Right hindlimb (tissue), 1 donor: Measurements from ENCODE around the gene ZNF181.
A peak's percentile ranks its signal among the peaks of the same experiment; 100 is the strongest.
"Not testable (repeated sequence)": the region's sequence is repeated elsewhere in the genome, so short reads cannot be mapped to it uniquely, and the experiment has no call there.

ENCODE experiments used
- DNase-seq: peaks from one replicate; pipeline ENCODE4 v3.0.0-alpha.2; 2018

ZNF181 gene

DNA sequence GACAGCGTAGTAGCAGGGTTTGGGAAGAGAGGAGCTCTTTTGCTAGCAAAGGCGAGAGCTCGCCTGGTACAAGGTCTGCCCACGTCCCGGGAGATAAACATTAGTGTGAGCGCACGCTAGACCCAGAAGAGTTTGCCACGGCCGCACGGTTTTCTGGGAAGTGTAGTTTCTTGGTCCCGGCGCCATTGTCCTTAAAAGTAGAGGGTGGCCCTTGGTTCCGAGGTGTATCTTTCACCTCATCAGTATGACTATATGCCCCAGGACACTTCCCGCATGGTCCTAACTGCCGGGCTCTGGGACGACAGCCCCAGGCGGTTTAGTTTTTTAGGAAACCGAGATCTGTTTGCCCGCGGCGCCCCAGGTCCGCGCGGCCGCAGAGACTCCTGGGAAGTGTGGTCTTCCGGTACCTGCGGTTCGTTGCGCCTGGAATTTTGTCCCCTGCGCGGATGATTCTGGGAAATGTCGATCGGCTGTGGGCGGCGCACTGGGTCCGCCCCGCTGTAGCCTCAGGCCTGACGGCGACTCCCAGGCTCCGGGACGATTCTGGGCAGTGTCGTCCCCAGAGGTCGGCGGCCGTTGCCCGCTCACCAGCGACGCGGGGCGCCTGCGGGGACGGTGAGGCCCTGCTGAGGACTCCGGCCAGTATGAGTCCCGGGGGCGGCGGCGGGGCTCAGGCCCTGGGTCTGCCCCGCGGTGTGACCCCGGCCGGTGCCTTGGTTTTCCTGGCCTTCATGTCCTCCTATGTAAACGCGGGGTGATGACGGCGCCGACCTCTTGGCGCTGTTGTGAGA, at the start of gene ZNF181:
TSS of gene ZNF181 (plus strand) at position 498 of the 791 bp plus-strand sequence. CDS start 795 bp downstream, outside the sequence.
- peak; percentile 94 for DNase-seq

DNA sequence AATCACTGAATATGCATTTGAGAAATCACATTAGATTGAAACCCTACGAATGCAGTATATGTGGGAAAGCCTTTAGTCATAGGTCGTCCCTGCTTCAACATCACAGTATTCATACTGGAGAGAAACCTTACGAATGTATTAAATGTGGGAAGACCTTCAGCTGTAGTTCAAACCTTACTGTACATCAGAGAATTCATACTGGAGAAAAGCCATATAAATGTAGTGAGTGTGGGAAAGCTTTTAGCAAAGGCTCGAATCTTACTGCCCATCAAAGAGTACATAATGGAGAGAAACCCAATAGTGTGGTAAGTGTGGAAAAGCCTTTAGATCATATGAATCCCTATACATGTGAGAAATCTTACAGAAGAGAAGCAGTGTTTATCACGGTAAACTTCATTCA, 48.8 kb upstream of the ZNF181 start:
- DNase-seq, result not testable (repeated sequence)

DNA sequence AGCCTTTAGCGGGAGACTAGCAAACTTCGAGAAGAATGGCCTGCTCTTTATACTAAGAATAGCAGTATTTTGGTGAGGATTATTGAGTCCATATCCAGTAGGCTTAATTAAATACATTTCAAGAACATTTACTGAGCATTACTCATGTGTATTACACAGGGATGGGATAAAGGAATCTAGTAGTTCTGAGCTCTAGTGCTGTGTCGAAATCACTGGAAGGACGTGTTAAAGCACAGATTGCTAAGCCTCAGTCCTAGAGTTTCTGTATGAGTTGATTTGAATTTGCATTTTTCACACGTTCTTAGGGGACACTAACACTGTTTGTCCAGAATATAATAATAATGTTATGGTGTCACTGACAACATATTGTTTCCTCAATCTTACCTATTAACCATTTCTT, 47.6 kb upstream of the ZNF181 start:
- DNase-seq, result no peak

DNA sequence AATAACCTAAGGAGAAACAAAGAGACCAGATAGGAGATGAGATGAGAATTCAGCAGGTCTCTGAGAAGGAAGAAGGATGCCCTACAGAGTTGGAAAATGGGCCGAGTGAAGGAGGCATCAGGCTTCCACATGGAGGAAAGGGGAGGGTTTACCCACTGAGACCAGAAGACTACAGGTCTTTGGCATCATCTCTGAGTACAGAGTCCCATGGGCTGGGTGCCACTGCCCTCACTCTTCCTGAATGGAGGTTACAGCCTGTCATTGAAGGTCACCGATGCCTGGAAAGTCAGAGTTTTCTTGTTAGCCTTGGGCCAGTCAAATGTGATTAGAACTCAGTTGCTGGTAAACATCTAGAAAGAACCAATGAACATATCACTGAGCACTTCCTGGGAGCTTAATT, 46.7 kb upstream of the ZNF181 start:
- no peak for DNase-seq

DNA sequence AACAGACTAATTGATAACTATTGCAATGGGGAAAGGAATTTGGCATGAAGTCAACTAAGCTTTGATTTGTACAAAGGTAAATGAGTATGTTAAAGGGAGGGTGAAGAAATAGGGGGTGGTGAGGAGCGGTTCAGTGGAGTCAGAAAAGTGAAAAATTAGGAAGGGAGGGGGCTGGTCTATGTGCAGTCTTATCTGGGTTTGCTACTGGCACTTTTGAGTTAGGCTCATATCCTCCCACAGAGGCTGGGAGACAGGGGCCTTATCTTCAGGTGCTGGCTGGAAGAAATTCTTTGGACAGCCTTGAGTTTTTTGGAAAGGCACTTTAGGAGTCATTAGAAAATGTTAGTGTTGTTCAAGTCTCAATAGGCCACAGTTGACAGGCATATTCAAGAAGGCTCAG, 45.5 kb upstream of the ZNF181 start:
- no peak for DNase-seq

DNA sequence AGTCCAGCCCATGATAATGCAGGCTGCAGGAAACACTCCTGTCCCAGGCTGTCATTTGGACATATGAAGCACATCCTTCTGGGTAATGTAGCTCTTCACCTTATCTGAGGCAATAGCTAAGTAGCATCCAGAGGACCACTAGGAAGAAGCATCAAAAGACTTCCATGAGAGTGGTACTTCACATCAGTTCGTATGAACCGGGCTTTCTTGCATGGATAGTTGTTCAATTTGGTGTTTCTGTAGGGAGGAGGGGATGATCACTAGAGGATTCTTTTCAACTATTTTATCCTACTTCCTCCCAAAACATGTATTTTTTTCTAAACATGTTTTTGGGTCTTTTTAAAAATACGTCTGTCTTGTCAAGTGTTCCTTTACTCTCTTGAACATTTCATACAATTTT, 43.7 kb upstream of the ZNF181 start:
- DNase-seq, result no peak

DNA sequence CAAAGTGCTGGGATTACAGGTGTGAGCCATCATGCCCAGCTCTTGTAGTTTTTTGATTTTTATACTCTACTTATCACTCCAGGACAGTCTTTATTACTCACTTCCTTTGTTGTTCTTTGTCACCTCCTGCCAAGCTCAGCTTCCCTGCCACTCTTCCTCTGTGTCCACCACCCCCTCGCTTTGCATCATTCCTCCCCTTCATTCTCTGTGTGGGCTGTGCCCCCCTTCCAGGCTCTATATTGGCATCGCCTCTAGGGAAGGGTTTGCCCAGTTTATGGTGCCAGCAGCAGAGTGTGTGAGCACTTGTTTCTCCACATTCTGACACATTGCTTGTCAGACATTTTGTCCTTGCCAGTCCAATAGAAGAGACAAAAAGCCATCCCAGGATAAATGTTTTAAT, 41.5 kb upstream of the ZNF181 start:
- no peak for DNase-seq

DNA sequence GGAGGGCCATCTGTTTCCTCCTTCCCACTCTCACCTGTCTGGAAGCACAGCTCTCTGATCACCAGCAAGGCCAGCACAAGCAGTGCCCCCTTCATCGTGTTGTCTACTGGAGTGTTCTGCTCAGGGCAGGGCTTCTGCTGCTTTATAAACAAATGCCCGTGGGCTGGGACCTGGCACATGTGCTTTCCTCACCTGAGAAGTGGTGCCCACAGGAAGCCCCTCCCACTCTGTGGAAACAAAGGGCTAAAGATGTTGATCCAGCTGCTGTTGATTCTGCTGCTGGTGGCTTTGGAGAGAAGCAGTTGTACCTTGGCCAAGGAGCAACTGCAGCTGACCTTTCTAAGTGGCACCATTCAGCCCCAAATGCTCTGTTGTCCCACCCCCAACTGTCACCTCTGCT, 26.4 kb upstream of the ZNF181 start:
- DNase-seq, result no peak

DNA sequence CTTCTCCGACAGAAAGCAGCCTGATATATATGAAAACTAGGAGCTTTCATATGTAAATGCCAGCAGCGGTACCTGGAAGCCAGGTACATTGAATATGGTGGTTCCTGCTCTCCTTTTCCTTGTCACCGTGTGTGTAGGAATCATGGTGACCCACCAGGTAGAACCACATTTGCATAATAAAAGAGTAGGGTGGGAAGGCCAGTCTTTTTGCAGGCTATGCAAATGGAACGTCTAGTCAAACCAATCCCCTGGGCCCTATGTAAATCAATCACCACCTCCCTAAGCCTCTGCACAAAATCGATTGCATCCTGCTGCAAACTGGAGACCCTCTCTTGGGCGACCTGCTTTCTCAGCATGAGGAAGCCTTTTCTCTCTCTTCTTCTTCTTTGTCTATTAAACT, 22.2 kb upstream of the ZNF181 start:
- DNase-seq, result no peak

DNA sequence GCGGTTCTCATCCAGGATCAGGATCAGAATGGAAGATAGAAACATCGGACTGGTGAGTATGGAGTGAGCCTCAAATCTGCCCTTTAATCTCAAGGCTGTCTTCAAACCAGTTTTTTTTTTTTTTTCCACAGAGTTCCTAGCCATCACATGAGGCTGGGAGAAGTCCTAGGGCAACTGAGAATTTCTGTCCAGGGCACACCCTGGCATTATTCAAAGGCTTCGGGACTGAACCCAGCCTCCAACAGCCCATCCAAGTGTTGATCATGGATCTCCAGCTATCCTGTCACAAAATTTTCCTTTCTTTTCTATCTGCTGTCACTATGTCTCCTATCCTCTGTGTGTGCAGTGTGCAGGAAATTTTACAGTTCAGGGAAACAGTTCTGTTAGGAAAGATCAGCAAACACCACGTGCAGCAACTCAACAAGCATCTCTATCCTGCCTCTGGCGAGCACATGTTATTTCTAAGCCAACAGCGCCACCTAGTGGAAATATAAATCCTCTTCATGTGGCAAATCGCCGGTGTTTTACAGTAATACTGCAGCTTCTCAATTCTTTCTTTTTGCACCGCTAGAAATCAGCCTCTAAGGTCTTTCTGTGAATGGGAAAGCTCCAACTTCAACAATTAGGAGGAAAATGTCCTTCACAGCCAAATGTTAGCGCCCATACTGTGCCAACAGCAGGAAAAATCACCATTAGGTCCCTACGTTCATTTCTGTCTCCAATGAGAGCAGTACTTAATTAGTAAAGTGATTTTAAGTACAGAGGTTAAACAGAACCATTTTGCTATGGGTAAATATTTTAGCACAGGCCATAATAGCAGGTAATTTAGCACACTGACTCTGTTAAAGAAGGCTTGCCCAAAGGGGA, 21.4 kb upstream of the ZNF181 start:
- peak; percentile 25 for DNase-seq

DNA sequence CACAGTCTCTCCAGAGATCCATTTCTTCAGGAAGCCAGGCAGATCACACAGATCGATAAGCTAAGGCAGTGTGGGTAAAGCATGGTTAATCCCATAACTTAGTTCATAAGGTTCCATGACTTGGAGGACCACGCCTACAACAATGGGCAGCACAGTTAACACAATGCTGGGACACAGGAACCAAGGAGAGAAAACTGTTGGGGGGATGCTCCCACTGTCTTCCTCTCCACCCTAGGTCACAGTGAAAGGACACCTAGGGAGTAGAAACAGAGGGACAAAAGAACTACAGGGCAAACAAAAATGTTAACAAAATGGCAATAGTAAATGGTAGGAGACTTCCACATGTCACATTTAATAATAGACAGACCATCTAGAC, 20.8 kb upstream of the ZNF181 start:
- no peak for DNase-seq

DNA sequence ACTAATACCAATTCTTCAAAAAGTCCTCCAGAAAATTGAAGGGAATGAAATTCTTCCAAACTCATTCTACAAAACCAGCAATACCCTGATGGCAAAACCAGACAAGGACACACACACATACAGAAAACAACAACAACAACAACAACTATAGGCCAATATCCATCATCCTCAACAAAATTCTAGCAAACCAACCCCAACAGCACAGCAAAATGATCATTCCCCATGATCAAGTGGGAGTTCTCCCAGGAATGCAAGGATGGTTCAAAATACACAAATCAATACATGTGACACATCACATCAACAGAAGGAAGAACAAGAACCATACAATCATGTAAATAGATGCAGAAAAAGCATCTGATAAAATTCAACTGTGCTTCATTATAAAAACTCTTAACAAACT, 18.7 kb upstream of the ZNF181 start:
- no peak for DNase-seq

DNA sequence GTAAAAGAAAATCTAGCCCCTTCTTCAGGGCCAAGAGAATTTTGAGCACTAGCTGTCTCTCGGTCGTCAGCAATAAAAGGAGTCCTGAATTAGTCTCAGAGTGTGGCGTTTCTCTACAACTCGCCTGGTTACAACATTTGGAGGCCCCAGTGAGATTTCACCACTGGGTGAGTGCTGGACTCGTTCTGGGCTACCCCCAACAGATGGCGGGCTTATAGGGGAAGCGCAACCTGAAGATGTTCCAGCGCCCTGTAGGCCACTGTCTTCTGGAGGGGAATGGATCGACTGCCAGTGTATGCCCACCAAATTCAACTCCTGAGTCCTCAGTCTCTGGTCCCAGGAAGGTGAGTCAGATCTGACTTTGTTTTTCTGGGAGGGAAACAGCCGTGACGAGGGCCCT, 11.7 kb upstream of the ZNF181 start:
- no peak for DNase-seq

DNA sequence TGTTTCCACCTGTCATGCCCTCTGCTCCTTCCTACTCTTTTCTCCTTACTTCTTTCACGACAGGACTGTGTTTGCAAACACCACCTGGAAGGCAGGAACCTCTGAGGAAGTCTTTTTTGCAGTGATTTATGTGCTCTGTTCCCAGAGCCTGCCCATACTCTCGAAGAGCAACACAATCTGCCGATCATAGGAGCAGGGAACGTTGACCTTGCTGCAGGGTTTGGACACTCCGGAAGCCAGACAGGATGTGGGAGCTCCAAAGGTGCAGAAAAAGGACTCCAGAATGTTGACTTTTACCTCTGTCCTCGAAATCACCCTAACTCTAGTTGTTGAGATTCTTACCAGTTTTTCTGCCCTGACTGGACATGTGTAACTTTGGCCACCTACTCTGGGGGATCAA, 8.6 kb upstream of the ZNF181 start:
- no peak for DNase-seq

DNA sequence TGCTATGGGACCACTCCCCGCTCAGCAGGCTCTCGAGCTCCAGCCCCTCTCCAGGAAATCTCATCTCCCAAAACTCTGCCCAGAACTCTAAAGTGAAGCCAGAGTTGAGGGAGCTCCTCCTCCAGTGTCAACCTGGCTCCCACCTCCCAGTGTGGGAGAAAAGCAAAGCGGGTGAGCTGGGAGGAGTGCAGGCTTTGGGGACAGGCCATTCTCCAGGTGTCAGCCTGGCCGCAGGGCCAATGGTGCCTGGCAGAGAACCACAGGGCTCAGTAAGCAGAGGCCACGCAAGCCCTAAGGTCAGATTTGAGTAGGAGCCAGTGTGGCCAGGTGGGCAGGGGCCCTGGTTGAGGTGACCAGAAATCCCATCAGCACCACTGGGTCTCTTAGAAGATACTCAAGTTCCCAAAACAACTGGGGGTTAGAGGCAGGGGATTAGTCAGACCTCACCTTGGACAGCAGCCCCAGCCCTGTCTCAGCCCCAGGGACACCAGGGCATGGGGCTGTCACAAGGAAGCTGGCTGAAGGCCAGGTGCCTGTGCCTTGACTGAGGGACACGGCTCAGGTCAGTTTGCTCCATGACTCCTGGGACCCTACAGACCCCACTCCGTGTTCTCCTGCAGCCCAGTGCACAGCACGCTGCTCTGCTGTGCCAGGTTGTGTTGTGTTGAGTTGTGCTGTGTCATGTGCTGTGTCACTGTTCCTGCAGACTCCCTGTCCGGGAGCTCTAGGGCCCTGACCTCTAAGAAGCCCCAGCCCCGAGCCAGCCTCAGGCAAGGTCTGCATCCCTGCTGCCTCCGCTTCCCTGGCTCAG, 2.8 kb upstream of the ZNF181 start:
- DNase-seq, result no peak

DNA sequence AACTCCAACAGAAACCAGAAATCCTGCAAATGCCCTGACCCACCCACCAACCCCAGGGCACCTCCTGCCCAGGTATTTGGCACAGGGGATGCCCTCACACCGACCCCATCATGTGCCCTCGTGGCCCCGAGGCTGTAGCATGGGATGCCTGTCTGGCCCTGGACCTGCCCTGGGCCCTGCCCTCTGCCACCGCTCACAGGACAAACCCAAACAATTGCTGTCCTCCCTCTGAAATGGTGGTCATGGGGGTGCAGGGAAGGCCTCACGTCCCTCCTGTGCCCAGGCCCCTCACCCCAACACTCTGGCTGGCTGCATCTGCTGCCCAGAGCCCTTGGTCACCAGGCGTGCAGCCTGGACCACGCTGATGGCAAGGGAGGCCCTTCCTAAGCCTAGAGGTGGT, 2.1 kb upstream of the ZNF181 start:
- DNase-seq, result no peak

DNA sequence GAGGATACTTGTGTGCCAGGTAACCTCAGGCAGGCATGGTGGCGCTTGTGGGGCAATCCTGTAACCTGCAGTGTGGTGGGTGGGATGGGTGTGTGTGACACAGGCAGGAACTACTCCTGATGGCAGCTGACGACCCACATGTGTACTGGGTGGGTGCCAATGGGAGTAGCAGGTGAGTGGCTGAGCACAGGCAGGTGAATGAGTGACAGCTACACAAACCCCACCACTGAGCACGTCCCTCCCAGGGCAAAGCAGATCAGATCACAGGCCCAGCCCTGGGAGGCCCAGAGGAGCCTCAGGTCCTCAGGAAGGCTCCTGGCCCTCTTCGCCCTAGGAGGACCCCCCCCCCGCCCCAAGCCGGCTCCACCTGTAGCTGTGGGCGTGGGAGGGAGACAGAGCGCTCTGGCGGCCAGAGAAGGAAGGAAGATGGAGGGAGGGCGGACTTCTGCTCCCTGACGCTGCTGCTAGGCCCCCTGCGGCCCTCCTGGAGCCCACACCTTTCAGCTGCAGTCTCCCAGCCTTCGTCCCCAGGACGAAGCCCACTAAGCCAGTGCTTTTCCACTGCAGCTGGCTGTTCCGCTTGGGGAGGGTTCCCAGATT, 1.3 kb upstream of the ZNF181 start:
- DNase-seq, result no peak

DNA sequence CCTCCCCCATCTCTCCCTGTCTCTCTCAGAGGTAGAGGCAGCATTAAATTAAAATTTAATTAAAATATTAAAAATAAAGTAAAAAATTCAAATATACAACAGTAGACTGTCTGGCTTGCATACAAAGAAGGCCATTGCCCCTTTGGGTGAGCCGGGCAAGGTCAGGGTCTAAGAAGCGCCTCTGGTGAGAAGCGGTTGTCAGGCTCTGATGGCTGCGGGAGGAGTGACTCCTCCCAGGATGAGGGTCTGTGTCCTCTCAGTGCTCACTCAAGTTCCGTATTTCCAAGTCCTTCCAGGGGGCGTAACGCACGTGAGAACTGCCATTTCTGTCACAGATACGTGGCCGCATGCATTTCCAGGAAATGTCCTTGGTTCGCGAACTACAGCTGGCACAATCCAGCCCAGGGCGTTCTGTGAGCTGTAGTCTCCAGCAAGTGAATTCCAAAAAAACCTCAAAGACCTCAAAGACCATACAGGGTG, 737 bp upstream of the ZNF181 start:
- no peak for DNase-seq

DNA sequence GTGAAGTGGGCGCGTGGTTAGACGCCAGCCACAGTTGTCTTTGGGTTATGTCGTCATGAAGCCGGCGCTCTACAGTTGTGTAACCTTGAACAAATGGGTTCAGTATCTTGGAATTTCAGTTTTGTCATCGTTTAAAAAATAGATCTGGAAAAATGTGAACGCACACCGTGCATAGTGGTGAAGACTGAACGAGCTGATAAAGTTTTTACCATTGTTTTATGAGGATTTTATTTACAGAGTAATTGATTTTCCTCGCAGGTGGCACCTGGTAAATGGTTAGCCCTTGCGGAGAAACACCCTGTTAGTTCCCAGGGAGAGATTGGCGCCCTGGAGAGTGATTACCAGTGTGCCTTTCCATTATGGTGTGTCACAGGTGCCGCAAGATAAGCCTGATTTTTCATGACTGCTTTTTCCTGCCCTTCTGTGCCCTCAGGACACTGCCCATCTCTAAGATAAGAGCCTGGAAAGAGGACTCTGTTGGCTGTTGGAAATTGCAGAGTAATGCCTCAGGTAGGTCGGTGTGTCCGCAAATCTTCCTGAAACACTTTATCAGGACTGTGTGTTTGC, 577 bp downstream of the ZNF181 start:
- DNase-seq, result no peak

DNA sequence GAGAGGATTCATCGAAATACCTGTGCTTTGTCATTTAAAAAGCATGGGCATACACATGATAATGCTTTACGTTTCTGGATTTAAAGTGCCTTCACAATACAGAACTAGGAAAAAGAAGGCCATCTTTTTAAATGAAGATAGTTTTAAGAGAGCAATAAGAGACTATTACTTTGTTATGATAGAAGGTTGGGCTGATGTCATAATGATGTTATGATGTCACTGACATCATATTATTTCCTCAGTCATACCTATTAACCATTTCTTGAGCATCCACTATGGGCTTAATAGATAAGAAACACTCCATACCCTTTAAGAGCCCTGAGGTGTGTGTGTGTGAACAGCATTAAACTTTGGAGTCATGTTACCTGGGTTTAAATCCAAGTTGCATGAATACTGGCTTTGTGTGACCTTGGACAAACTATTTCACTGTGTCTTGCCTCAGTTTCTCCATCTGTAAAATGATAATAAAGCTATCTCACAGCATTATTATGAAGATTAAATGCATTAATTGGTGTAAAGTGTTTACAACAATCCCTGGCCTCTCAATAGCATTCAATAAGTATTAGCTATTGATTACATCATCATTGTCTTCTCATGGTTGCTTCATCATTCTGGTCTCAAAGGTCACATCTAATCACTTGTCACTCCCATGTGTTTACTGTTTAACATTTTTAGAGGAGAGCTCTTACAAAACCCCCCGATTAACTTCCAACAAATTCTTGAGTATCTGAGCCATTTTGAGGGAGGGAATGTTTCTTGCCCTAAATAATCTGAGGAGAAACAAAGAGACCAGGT, 11.1 kb downstream of the ZNF181 start:
- DNase-seq, result no peak

DNA sequence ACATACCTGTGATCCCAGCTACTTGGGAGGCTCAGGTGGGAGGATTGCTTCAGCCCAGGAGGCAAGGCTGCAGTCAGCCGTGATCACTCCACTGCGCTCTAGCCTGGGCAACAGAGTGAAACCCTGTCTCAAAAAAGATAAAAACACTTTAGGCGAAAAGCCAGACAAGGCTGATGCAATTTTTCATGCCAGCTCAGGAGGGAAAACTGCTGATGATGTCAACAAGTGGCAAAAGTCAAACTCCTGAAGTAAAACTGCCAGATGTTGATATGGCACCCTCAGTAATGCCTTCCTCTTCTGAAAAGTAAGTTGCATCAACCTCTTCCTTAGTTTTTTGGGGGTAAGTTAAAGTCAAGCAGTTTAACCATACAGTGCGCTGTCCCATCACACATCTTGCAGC, 23.4 kb downstream of the ZNF181 start:
- no peak for DNase-seq
